HG03196 (cell line): ENCODE measurements around the gene ZNF831.
A peak's percentile ranks its signal among the peaks of the same experiment; 100 is the strongest.

Experiments used
- ATAC-seq: cut with Tn5 transposase; IDR thresholded peaks from one replicate; pipeline ENCODE4 v1.9.1; 2021; ENCODE audit not compliant: unreplicated experiment

ZNF831 gene

DNA sequence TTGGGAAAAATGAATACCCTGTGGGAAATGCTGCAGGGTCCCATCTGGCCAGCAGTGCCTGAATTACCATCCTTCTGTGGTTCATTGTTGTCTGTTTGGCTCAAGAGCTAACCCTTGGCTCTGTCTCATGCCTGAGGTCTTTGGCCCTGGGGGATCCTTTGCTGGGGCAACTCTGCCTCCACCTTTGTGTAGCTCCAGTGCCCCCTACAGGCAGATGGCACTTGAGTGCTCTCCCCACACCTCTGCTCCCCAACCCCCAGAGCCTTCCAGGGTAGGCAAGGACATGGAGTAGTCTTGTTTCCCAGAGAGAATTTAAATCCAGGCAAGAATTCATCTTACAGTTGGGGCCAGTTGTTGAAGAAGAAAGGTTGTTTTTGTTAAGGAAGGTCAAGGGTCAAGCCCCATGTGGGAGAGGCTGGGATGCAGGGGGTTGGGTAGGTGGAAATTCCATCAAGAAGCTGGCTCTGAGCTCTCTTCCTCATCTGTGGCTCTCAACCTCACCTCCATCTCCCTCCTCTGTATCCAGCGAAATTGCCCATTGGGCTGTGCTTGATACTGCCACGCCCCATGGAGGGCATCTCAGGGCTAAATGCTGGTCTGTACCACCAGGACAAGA is 44.2 kb downstream of the ZNF831 start:
- no peak for ATAC-seq

DNA sequence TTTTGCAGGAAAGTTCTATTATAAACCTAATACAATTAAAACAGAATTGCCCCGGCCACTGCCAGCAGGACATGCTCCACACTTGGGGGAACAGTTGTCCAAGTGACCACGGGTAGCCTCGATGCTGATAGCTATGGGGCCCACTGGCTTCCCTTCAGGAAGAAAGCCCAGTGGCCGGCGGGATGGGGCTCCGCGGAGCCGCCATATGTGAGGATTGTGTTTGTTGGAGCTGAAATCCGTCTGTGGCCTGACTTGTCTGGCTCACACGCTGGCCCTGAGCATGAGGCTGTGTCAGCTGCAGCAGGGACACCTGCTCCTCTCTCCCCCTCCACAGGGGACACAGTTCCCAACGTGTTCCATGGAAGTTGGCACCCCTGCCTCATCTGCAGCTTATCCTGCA is 46.6 kb downstream of the ZNF831 start:
- no peak for ATAC-seq

DNA sequence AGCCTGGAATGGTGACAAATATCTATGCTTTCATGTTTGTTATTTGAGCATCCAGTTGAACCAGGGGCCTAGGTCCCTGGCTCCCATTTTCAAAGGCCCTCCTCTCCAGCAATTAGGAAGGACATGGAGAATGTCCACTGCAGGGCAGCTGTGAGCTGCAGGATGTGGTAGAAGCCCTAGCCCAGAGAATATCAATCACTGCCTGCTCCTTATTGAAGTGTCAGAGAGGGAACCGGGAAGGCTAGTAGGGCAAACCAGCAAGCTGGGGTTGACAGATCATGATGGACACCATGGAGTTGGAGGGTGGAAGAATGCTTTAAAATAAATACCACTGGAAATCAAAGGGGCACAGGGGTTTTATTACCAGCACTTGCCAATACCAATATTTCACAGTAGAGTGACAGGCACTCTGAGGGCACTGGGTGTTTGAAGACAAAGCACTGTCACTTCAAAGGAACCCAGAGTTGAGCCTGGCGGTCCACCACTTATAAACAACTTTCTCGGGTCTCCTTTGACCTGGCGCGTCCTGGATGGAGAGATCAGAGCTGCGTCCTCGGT is 47.7 kb downstream of the ZNF831 start:
- ATAC-seq, result no peak

DNA sequence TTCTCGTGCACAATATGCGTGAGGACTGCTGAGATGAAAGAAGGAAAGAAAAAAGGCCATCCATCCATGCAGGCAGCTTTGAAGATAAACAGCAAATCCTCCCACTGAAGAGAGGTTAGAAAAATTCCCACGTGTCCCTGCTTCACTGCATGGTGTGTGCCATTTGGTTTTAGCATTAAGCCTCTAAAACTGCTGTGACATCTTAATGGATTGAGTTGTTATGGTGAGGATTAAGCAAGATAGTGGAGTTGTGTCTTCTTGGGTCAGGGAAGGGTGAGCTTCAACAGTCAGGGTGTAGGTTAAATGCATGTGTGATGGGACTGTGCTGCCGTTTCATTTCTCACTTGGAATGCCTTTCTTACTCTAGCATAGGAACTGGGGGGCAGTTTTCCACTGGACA is 50.5 kb downstream of the ZNF831 start:
- no peak for ATAC-seq

DNA sequence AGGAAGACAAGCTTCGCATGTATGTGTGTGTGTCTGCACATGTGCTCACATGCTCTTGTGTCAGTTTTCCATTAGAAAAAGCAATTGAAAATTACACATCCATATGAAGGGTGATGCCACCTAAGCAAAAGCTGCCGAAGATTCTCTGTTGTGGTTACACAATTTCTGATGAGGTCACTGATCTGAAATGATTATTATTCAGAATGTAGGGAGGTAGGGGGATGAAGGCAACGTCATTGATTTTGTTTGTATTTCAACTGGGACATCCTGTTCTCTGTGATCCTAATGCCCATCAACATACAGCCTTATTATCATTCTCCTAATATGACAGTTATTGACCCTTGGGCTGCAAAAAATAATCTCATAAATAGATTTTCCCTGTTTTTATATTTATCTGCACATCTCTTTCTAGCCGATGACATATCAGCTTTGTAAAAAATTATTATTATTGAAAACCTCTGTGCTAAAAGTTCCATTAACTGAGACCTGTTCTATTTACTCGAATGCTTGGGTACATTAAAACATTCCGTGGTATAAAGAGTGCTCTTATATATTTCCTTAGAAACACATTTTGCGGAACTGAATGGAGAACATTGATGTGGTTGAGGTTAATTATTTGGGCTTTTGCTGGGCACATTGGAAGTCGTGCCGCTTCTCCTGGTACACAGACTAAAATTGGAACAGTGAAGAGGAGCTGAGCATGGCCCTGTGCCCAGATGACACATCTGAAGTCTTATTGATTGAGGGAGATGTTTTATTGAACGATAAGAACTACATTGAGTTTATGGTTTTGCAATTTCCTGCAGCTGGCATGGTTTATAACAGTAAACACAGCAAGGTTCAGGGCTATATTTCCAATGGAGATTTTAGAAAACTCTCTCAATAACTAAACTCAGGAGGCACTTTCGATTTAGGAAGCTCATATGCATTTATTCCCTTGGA is 51.3 kb downstream of the ZNF831 start:
- ATAC-seq, result no peak

DNA sequence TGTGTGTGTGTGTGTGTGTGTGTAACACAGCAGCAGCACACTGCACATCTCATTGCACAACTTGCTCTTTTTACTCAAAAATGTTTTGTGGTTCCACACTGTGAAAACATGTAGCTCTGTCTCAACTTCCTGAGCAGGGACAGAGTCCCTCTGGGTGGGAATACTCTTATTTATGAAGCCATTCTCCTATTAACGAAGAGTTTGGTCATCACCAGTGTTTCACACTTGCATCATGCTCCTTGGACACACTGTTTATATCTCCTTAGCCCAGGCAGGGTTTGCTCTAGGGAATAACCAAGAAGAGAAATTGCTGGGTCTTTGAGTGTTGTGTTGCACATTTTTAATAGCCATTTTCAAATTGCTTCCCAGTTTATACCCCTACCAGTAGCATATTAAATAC is 53.6 kb downstream of the ZNF831 start:
- ATAC-seq, result no peak

DNA sequence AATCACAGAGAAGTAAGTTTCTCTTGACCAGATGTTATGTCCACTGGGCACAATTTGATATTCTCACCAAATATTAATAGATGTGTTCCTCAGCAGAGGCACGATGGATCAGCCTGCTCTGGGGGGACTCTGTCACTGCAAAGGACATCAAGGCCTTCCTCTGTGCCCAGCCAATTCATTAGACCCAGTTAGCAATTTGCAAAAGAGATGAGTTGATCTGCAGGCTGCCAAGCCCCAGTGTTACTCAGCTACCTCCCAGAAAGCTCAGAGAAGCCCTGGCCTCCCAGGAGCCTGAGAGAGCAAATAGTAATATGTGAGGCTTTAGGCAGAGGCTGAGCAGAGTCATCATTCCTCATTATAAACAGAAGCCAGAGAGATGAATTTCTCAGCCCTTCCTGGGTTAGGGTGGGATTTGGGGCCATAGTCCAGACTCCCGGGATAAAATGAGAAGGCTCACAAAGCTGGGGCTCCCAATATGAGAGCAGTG is 54.2 kb downstream of the ZNF831 start:
- no peak for ATAC-seq

DNA sequence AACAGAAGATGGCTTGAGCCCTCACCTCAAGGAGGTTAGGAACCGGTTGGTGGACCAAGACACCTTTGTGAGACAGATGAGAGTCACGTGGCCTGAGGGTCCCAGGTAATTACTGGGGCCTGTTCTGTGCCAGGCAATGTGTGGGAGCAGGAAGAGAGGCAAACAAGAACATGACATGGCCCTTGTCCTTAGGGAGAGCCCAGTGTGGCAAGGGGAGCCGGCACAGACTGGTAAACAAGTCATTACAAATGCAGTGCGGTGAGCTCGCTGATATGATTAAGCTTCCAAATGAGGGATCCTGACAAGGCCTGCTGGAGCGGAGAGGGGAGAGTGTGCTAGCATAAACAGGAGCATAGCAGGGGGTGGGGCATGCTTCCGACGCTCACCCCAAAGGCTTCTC is 55.6 kb downstream of the ZNF831 start:
- ATAC-seq, result no peak

DNA sequence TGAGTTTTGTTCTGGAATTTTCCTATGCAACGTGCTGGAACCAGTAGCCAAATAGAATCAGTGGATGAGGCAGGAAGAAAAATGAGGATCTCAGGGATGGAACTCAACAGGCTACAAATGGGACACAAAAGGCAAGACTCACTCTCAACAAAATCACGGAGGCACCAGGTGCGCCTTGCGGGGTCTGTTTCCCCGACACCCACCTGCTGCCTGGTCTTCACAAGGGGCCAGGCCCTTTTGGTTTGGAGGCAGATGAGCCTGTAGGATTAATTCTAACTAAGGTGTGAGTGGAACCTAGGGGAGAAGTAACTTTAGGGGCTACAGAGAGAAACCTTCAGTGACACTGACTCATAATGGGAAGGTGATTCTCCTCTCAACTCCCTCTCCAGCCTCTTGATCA is 56.5 kb downstream of the ZNF831 start:
- no peak for ATAC-seq

DNA sequence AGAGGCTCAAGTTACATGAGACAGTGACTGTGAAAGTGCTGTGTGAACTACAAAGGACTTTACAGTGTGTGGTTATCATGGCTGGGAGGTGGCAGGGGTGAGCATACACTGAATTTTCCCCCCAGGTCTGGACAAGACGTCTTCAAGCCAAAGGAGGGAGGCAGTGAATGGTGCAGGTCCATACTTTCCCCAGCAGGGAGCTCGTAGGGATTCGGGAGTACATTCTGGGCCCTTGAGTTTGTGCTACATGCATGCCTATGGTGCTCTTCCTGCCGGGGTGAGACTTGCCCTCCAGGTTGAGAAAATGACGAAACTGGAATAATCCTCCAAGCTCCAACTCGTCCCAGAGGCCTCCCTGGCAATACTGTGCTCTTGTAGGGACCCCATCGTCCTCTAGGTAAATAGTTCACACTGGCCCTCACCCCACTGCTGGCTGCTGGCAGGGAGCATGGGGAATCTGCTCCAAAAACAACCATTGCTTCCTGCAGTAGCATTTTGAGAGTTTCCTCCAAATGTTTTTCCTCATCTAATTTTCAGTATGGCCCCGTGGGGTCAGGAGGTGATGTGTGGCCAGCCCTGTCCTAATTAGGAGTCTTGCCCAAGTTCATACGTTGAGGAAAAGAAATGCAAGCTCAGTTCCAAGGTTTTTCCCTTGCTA is 57.6 kb downstream of the ZNF831 start:
- ATAC-seq, result no peak

DNA sequence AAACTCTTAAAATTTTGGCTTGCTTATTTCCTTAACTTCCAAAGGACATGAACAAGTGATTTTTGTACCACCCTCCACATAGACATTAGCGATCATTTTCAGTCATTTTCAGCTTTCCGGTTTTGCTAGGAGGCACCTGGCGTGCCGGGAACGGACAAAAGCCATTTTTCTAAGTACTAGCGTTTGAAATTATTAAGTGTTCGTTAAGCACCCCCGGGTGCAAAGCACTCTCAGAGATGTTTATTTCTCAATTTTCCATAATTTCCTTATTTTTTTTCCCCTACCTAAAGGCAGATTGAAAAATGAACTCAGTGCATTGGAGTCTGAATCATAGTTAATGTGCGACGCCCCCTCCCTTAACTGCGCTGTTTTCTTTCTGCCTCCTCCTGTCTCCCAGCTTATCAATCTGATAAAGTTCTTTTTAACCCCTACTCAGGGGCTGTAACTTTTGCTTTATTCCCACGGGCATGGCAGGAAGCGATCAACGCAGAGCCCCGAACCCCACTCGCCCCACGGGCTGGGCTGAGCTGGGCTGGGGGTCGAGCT is 58.2 kb downstream of the ZNF831 start:
- no peak for ATAC-seq

DNA sequence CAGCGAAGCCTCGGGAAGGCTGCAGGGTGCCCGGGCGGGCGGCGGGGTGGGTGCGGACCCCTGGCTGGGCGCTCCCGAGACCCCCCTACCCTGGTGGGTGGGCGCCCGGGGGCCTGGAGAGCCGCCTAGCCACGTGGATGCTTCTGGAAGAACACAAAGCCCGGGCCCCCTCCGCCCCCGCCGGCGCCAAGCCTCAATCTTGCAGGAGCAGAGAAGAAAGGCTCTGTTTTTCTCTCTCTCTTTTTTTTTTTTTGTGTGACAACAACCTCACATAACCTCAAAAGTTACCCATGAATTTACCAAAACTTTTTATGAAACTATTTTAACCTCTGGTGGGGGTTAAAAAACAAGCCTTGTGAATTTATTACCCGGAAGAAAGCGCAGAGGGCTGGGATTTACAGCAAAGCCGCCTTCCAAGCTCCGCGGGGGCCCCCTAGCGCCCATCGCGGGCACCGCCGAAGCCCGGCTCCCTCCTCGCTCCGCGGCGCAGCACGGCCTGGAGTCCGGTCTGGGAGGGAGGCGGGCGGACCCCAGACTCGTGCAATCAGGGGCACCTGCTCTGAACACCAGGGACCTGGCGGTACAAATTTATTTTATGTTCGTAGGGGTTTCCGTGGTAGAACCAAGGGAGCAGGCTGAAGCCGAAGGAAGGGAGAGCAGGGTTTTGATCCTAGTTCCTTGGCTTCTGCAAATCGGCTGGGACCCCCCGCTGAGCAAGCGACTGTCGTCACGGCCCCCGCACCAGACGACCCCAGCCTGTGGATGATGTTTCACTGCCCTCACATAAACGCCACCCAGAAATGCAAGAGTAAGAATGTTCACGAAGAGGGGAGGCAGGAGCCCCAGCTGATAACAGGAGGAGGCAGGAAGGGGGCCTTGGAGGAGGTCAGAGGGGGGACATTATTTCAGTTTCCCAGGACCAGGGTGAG is 58.9 kb downstream of the ZNF831 start:
- peak; percentile 75 for ATAC-seq

DNA sequence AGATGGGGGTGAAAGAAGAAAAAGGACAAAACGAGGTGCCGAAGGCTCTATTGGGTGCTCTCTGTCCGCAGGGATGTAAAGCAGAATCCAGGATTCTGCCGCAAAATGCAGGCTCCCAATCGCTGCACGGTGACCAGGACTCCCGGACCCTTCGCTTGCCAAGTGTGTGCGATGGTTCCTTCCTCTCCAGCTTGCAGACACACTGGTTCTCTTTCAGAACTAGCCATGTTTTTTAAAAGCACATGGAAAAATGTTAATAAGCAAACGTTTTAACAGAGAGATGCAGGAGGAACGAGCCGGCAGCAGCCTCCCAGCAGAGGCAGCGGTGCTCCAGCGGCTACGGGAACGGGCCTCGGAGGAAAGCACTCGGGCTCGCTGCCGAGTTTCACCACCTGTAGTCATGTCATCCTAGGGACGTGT is 59.6 kb downstream of the ZNF831 start:
- ATAC-seq, result no peak

DNA sequence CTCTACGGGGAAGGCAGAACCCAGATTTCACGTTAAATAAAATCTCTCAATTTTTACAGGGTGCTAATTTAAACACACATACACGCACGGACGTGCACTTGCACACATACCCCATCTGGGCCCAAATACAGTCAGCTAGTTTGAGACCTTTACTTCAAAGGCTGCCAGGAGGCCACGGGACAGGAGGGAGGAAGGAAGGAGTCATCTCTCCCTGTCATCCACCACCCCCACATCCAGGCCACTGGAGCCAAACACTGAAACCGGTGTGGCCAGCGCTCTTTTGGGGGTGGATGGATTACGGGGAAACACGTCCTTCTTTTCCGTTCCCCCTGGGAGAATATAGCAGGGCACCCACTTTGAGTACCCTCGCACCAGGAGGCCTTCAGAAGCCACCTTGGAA is 60.1 kb downstream of the ZNF831 start:
- no peak for ATAC-seq

DNA sequence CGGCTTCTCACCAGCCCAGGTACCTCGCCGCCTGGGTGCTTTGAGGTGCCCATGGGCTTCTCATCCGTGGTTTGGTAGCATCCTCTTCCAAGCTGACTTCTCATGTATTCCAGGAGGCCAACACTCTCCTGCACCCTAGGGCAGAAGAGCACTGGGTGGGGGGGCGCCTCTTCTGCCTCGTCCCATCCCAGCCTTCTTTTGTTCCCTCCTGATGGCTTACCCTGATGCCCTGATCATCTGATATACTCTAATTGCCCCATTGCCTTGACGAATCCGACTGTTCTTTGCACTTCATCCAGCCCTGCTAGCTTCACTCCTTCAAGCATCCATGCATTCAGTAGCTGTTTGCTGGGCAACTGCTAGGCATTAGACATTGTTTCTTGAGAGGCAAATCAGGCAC is 60.6 kb downstream of the ZNF831 start:
- ATAC-seq, result no peak

DNA sequence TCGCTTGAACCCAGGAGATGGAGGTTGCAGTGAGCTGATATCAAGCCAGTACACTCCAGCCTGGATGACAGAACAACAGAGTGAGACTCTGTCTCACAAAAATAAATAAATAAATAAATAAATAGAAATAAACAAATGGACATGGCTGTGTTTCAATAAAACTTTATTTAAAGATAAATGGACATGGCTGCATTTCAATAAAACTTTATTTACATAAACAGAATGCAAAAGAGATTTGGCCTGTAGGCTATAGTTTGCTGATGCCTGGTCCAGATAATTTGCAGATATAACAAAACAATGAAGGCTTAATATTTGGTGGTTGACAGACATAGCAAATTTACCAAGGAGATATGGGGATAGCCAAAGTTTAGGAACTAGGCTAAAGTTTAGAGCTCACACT is 66.8 kb downstream of the ZNF831 start:
- no peak for ATAC-seq

DNA sequence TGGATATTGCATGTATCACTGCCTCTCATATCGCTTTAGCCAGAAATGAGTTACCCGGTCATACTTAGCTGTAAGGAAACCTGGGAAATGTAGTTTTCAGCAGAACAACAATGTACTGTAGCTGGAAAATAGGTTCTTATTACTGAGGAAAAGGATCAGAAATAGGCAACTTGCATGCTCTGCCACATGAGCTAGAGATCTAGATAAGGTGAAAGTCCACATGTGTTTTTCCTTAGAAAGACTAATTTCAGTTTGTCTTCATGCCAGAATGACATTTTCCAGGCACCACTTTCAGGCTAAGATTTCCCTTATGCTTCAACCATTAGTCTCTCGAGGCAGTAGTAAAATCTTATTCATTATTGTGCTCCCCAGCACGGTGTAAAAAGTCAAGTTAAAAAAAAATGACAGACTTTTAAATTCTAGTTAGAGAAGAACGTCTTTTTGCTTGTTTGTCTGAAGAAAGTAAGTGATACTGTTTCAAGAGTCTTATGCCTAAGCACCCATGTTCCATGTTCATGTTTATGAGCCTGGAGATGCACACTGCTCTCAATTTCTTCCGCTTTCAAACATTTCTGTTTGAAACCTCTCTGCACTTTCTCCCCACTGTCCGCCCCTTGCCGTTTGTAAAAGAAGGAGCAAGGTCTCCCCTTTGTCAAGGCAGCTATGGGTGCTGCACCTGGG is 67.6 kb downstream of the ZNF831 start:
- no peak for ATAC-seq

DNA sequence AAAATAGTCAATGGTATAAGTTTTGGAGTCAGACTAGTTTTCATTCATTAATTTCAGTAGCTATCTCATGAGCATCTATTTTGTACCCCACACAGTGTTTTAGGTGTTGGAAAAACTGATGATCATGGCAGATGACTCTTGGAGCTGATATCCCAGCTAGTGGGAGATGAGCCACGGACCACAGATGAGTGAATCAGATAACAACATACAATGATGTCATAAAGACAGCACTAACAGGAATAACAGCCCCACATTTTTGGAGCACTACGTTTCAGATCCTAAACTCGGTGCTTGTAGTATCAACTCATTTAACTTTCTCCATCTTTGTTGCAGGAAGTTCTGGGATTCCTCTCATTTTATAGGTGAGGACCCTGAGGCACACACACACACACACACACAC is 69.0 kb downstream of the ZNF831 start:
- ATAC-seq, result no peak

DNA sequence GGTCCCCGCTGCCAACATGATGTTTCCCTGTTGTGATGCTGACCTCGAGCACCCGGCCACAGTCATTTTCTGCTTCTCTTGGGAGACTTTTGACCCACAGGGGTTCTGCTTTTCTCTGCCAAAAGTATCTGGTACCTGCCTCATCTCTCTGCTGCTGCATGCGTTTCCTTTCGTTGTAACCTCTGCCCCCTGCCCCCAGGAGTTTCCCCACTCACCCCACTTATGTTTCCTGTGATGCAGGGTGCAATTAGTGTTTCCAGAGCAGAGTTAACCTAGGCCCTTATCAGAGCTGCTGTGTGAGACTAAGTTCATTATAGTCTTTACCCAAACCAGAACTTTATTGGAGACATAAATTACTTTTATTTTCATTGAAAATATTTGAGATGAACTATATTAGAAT is 71.6 kb downstream of the ZNF831 start:
- no peak for ATAC-seq

DNA sequence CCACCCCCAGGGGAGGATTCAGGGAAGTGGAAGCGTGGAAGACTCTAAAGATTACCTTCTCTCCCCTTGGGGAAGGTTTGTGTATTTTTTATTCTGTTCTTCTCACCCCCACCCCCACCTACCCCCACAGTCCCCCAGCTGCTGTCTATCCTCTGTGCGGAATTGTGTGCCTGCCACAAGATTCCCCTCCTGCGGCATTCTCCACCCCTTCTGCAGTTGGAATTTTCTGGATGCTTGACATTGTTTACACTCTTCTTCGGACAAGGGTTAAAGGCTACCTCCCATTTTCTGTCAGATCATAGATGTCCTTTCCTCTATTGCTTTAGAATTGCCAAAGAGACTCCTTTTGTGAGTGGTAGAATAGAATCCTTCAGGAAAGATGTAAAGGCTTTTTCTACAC is 76.4 kb downstream of the ZNF831 start:
- ATAC-seq, result no peak
